ENCODE measurements around the gene ZNF592. TPM values are rescaled to one million over a fixed set of nuclear protein-coding genes. Genes with fewer than 3 reads are reported as not detected.

ZNF592 gene
- total and polyA plus RNA-seq, 9 of the 15 experiments (the other 6 are each of a cell fraction or from before 2014, with no cell fraction given), result 0.88 to 23.8 (median 7.4) TPM

- TF ChIP-seq ZFP91 (CRISPR knock-in tag; IDR thresholded peaks at IDR 0.05), result no peak
- TF ChIP-seq CREM (IDR thresholded peaks at IDR 0.05; ENCODE audit: low read depth), result no peak
These were observed 91.9 kb downstream of the ZNF592 start (continued) for GRCh38 chr15:84840255-84840654.

GRCh38 chr15:84840741-84841429 lies 92.5 kb downstream of the ZNF592 start:
- Histone ChIP-seq H3K9me1 (ENCODE audit: control insufficient read depth, insufficient read depth, low read length) (no peaks in the 10 kb centered on the region), H3K27me3 (ENCODE audit: control insufficient read depth in 2 of 2, insufficient read depth in 2 of 2, low read length in 2 of 2) (peaks cover 4 to 8% of the 10 kb centered on the region in 2 experiments; a peak in 4 of 5 replicates), H3K9ac (ENCODE audit: insufficient read depth in 1 of 2, low read depth in 2 of 2, low read length in 2 of 2) (no peak overlapping the region), H3K4me3 (no peak overlapping the region), H3K27ac (ENCODE audit: extremely low read depth, low read depth, low read length) (no peak overlapping the region), H3K36me3 (ENCODE audit: control insufficient read depth, insufficient read depth, low read length) (no peaks in the 10 kb centered on the region), H3K79me2 (ENCODE audit: control insufficient read depth, insufficient read depth, low read length) (no peaks in the 10 kb centered on the region), H2AFZ (ENCODE audit: low read depth, low read length) (0 out of 2 replicates have a peak overlapping the region, but pooled peaks have one; percentile 6), H3K9me3 (replicated peaks; ENCODE audit: control insufficient read depth, insufficient read depth, low read depth, low read length) (0 out of 2 replicates have a peak, but pooled peaks cover under 1% of the 10 kb centered on the region), H4K20me1 (replicated peaks; ENCODE audit: control insufficient read depth, insufficient read depth, low read length) (no peaks in the 10 kb centered on the region), H3K4me1 (replicated peaks in 1 of 2; ENCODE audit: control insufficient read depth in 2 of 2, insufficient read depth in 2 of 2, low read length in 2 of 2) (peaks cover 6 to 17% of the 10 kb centered on the region in 2 experiments; a peak in 4 of 5 replicates), H3K4me2 (ENCODE audit: insufficient read depth, low read length) (no peak overlapping the region)
- TF ChIP-seq MEF2A (IDR thresholded peaks at IDR 0.05; ENCODE audit: control insufficient read depth, low read depth, low read length), result 0 out of 2 replicates have a peak, but pooled peaks have one; percentile 12
- no peak for TF ChIP-seq GATAD2A (IDR thresholded peaks at IDR 0.05)
- TF ChIP-seq MEF2D (tag; conservative IDR thresholded peaks at IDR 0.05; ENCODE audit: low read depth), result peak; percentile 71; the same call in 1 of the 2 replicates
- no peak for ATAC-seq
- ChIA-PET POLR2A (interaction anchor here (1.0 to 2.3 kb wide), 5 partner anchors 10 to 78 kb away, joined by 3 to 8 read pairs (median 3); no protein-coding TSS in a partner anchor), CTCF (ENCODE audit: low intra/inter-chr PET ratio) (no interaction called here)
- 28% methylated on average over 12 of the region's 12 CpGs for WGBS (ENCODE audit: insufficient coverage, low coverage, missing lambda C conversion rate)
- intact Hi-C loops (cut with micrococcal nuclease), result no loop called here
- no peak for DNase-seq (ENCODE audit: extremely low read depth in 1 of 4, low spot score in 3 of 4)
- in situ Hi-C loops (cut with MboI), result no loop called here
- no TSS peak for BruUV-seq (replicated peaks)
- FAIRE-seq, result peak; percentile 15

All from K562 (cell line).